Measurements from ENCODE around the gene ZNF331.

Gene ZNF331

DNA sequence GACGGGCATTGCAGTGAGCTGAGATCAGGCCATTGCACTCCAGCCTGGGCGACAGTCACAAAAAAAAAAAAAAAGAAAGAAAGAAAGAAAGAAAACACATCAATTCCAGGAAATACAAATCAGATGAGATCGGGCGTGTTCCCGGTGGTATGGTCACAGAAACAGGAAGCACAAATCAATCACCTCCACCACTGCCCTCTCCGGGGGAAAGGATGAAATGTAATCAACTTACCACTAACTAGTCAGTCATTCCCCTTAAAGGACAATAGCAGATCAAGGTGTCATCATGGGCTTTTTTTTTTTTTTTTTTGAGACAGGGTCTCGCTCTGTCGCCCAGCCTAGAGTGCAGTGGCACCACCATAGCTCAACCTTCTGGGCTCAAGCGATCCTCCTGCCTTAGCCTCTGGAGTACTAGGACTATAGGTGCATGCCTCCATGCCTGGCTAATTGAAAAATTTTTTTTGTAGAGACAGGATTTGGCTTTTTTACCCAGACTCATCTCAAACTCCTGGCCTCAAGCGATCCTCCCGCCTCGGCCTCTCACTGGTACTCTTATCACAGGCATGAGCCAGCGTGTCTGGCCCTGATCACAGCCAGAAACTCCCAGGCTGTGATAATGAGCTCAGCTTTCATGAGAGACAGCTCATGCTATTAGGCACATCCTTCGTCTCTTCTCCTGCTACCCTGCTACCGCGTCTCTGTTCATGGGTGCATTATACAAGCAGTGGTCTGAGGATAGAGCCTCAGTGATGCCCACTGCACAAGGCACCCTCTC lies 87.0 kb downstream of the ZNF331 start:
- ATAC-seq (peak; percentile 37), DNase-seq (ENCODE audit: low spot score in 2 of 2) (no peak)
- no peaks in the 10 kb centered on the region for H3K36me3 Mint-ChIP-seq
- no peaks in the 10 kb centered on the region for H3K4me1 Mint-ChIP-seq
- no peak overlapping the region for H3K27ac Mint-ChIP-seq
- H3K9me3 Mint-ChIP-seq = no peaks in the 10 kb centered on the region
- no peak overlapping the region for H3K4me3 Mint-ChIP-seq

DNA sequence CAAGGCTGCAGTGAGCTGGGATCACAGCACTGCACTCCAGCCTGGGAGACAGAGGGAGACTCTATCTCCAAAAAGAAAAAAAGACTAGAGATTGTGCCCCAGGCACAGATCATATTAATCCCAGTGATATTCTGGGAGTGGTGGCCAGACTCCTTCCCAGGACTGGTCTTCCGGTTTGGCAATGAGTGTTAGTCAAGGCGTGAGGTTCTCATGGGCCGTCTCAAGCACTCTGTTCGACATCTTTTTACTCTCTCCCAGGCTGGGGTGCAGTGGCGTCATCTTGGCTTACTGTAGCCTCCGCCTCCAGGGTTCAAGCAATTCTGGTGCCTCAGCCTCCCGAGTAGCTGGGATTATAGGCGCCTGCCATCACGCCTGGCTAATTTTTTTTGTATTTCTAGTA lies 88.5 kb downstream of the ZNF331 start:
- DNase-seq (ENCODE audit: low spot score in 2 of 2) (no peak), ATAC-seq (no peak)
- Mint-ChIP-seq H3K9me3 (no peaks in the 10 kb centered on the region), H3K36me3 (no peaks in the 10 kb centered on the region), H3K4me3 (no peak overlapping the region), H3K4me1 (no peaks in the 10 kb centered on the region), H3K27ac (no peak overlapping the region)

DNA sequence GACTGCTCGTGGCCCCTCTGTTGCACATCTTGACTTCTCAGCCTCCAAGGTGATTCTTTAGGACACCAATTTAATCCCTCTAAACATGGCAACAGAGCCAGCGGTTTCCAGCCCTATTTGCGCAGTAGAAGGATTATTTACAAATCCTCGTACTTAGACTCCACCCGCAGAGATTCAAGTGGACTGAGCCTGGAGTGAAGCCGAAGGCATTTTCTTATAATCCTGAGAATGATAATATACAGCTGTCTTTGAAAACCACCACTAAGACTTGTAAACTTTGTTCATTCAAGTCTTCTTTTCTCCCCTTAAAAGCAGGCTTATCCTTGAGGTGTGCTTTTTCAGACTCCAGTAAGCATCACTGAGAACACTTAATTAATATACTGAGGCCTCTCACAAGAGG lies 89.0 kb downstream of the ZNF331 start:
- no peak overlapping the region for H3K27ac Mint-ChIP-seq
- no peak for ATAC-seq
- H3K9me3 Mint-ChIP-seq = peaks cover 5% of the 10 kb centered on the region
- H3K36me3 Mint-ChIP-seq = no peaks in the 10 kb centered on the region
- DNase-seq (ENCODE audit: low spot score in 2 of 2) = no peak
- H3K4me3 Mint-ChIP-seq = no peak overlapping the region
- no peaks in the 10 kb centered on the region for H3K4me1 Mint-ChIP-seq

Measured in stimulated activated effector memory CD8-positive, alpha-beta T cell treated with anti-CD3 and anti-CD28 coated beads, Interleukin-12 subunit alpha, Interleukin-12 subunit beta, amount 100 ng/mL, for 72 hours (primary cell).